Stimulated activated CD8-positive, alpha-beta memory T cell treated with anti-CD3 and anti-CD28 coated beads, Interleukin-7, amount 100 ng/mL, for 1 hour (primary cell): ENCODE results near the gene CLTCL1.
A peak's percentile ranks its signal among the peaks of the same experiment; 100 is the strongest.

Experiments
- DNase-seq, 2 donors: peaks; one replicate each; pipeline ENCODE4 v3.0.0-alpha.2; 2020; ENCODE audit warnings: low read depth in 2 of 2

Gene CLTCL1

DNA sequence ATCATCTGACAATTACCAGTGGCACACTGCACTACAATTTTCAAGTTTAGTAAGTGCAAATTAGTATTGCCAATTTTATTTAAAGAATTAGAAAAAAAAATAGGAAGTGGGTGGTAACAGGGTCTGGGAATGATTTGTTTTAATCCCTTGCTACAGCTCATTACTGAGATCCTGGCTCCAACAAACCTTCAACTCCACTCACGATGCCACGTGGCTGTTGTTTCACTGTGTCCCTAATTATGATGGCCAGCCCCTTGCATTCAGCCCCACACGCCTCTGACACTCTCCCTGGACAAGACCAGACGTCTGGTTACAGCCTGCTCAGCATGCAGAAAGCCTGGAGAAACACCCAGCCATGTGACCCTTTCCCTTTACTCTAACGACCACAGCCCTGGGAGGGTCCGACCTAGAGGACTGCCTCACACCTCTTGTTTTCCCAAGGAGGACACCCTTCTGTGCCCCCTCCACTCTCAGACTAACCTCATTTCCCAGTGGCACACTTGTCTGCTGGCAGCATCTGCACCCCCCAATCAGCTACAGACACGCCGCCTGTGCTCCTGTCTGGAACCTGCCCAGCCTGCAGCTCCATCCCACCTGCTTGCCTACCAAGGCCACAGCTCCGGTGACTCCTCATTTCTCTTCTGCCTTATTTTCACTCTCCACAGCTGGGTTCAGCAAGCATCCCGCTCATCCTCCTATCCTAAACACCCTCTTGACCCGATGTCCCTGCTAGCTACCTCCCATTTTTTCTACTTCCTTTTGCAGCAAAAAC, 94.5 kb downstream of the CLTCL1 start:
- no peak for DNase-seq

DNA sequence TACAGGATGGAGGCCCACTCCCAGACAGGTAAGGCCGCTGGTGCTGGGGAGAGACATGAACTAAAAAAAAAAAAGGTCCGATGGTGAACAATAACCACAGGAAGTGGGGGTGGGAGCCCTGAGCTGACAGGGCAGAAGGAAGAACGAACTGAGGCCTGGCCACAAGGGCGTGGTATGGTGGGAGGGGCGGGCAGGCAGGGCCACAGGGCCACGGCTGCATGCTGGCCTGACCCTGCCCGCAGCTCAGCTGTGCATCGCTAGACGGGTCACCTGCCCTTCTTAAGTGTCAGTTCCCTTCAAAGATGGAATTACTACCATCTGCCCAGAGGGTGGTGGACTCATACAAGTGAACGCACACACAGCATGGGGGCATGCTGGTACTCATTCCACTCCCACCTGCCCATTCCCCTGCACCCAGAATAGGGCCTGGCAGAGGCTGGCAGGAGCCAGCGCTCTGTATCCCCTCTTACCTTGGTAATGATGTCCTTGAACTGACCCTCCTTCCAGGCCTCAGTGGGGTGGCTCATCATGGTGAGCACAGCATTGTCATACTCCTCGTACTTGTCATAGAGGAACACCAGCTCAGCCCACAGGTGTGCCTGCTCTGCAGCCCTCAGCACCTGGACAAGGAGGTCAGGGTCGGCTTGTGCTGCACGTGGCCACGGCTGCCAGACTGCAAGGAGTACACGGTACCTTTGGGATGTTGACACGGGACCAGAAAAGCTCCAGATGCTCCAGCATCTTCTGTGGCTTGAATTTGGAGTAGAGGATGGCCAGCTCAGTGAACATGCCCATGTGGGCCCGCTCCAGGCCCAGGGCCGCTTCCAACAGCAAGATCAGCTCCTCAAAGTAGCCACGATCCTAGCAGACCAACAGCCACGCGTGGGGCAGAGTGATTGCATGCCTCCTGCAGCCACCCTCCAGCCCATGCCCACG, 95.5 kb downstream of the CLTCL1 start:
- no peak for DNase-seq

DNA sequence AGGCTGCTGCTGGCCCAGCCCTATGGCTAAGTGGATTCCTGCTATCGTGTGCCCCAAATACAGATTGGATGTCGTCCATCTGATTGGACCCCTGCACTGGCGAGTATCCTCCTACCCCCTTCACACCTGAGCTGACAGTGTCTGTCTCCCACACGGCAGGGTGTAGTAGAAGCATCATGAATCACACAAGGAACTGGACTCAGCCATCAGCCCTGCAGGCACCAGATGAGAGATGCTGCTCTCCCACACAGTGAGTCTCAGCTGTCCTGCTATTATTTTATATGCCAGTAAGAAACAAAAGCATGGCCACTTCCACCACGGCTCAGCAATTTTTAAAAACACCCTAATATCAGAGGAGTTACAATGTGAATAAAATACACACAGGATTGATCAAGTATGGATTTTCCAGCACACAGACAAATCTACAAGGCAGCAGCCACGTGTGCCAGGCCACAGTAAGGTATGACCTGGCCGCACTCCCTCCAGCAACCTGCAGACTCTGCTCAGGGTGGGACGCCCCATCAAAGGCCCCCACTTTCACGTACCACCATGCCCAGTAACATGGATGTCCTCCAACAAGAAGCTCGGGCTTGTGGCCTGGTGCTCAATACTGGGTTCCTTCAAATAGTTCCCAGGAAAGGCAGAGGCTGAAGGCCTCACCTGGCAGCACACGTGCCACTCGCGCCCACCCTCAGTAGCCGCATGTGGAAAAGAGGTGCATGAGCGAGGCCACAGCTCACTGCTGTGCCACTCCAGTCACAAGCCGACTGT, 96.6 kb downstream of the CLTCL1 start:
- DNase-seq: no peak

DNA sequence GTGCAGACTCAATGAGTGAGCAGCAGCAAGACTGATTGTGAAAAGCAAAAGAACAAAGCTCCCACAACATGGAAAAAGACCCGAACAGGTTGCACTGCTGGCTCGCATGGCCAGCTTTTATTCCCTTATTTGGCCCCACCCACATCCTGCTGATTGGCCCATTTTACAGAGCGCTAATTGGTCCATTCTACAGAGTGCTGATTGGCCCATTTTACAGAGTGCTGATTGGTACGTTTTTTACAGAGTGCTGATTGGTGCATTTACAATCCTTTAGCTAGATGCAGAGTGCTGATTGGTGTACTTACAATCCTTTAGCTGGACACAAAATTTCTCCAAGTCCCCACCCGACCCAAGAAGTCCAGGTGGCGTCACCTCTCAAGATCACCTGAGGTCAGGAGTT, 97.6 kb downstream of the CLTCL1 start:
- no peak for DNase-seq

DNA sequence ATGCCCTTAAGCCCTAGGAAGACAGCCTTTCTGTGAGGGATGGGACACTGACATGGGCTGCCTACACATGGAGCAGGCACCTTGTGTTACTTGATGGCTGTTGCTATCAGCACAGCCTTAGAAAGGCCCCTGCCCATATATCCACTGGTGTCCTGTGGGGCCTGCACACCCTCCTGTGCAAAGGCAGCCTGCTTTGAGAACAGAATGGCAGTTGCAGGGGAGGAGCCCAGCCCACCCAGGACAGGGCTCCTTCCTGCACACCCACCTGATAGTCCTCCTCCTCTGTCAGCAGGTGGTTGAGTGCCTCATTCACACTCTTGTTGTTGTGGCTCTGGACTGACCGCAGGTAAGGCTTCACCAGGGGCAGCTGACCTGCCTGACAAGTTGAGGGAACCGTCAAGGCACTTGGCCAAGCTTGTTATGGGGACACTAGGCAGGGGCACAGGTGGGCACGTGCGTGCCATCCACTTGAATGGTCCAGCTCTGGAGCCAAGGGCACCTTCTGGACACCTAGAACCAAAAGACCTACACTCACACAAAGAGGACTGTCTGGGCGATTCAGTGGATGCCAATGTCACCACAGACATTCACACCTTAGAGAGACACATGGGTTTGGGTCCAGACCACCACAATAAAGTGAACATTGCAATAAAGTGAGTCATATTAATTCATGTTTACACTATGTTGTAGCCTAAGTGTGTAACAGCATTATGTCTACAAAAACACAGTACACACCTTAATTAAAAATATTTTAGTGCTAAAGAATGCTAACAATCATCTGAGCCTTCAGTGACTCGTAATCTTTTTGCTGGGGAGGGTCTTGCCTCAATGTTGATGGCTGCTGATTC, 103.6 kb downstream of the CLTCL1 start:
- DNase-seq: no peak

DNA sequence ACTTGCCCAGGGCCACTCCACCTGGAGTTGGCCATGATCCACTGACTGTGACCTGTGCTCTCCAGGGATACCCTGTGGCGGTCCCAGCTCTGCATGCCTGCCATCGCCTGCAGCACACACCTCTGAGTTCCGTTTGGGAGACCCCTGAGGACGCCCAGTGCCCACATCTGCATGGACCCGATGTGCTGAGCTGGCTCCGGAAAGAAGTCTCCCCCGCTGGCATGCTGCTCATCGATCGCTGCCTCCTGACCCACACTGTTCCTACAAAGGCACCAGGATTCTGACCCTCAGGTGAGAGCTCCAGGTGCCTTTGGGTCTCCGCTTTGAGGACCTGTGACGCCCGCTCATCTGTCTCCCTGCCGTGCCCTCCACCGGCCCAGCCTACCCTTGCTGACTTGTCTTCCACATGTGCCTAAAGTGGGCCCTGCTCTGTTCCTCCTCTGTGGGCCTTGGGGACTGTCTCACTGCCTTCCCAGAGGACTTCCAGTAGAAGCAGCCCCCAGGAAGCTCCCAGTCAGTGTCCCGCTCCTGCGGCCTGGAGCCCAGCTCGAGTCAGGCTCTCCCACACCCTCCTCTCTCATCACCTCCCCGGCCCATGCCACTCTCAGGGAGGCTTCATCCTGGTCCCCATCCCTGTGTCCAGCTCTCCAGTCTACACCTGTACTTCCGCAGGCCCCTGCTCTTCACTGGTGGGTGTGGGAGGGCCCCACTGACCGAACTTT, 107.1 kb downstream of the CLTCL1 start:
- DNase-seq: no peak

DNA sequence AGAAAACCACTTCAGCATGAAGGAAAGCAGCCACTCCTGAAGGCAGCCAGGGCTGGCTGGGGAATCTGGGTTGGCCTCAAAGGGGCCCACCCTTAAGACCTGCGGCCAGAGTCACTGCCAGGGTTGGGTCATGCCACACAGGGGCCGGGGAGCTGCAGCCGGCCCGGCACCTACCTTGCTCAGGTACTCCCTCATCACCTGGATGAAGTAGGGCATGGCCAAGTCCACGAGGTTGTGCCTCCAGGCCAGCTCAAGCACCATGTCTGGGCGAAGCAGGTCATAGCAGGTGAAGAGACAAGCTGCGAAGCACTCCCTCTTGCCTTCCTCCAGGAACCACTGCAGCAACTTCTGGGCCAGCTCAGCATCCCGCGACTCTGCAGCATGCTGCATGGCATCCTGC, 108.3 kb downstream of the CLTCL1 start:
- DNase-seq: no peak

DNA sequence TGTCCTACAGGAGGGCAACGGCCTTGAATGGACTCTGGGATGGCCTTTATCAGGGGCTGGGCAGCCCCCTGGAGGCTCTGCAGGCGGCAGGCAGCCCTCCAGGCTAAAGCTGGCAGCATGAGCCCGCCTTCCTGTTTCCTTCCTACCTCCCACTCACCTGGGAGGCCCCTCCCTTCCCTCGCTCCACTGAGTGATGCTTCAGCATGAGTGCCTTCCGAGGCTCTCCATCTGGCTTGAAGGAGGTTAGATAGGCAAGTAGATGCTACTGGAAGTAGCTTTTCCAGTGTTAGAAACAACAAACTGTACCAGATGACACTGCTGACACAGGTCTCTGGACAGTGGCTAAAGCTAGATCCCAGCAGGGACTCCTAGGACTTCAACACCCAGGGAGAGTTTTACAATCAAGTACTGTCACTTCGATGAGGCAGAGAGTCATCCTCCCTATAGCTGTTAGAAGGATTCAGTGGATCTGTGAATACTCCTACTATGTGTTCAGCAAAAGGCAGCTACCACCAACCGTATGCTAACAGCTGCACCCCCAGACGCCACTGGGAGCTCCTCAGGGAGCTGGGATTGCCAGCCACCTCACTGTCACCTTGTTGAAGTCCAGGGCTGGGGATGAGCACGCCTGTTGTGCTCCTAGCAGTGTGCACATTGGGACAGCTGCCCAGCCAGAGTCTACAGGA, 108.9 kb downstream of the CLTCL1 start:
- no peak for DNase-seq

DNA sequence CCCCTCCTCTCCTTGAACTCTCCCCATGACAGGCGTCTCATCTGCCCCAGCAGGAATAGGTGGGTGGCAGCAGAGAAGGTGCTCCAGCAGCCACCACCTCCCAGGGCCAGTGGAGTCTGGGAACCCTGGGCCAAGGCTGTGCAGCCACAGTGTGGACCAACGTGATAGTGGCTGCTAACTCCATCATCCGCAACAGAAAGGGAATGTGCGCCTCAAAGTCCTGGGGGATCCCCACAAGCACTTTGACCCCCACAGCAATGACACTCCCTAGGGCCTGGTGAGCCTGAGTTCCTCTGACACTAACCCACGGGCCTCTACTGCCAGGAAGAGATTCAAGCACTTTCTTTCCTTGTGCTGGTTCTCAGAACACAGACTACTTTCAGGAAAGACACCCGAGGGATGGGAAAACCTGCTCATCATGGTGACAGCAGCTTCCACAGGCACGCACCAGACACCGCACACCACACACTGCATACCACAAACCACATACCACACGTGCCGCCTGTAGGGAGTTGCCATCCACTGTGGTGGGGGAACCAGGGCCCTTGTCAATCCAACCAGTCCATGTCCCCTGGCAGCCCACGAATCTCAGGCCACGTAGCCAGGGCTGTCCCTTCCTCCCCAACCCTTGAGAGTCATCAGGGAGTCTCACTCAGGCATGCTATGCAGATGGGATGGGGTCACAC, 109.6 kb downstream of the CLTCL1 start:
- no peak for DNase-seq

DNA sequence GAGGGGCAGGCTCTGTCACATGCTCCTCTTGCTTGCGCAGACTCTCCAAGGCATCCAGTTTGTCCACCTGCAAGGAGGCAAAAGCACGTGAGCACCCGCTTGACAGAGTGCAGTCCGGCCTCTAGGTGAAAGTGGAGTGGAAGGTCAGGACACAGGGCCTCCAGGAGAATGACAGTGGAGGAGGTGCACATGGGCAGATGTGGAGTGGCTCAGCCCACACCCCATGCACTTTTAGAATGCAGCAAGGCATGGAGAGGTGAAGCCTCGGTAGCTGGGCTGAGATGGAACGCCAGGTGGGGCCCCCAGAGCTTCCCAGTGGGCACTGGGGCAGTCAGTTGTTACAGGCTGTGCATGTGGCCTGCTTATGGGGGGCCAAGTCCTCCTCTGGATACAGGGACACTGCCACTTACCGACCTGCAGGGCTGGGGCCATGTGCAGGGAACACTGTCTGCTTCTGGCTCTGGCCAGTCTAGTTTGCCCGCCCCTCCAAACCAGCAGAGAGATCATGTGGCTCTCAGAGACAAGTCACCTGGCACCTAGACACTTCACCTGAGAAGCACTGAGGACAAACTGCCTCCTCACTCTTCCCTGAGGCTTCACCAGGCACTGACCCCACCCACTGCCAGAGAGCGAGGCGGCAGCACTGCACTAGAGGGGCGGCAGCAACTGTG, 110.6 kb downstream of the CLTCL1 start:
- DNase-seq: no peak

DNA sequence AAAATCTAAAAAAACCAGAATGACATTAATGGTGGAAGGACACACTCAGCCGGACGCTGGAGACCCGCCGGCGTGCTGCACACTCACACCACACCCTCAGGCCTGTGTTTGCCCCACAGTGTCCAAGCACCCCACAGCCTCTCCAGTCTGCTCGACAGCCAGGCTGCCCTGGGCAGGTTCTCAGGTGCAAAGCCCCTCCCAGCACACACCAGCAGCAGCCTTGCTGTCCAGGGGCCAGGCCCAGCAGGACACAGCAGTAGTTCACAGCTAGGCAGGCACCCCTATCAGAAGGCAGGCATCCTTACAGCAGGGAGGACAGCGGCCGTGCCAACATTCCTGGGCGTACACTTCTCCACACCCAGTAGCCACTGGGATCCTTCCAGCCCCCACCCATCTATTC, 111.3 kb downstream of the CLTCL1 start:
- DNase-seq: no peak

DNA sequence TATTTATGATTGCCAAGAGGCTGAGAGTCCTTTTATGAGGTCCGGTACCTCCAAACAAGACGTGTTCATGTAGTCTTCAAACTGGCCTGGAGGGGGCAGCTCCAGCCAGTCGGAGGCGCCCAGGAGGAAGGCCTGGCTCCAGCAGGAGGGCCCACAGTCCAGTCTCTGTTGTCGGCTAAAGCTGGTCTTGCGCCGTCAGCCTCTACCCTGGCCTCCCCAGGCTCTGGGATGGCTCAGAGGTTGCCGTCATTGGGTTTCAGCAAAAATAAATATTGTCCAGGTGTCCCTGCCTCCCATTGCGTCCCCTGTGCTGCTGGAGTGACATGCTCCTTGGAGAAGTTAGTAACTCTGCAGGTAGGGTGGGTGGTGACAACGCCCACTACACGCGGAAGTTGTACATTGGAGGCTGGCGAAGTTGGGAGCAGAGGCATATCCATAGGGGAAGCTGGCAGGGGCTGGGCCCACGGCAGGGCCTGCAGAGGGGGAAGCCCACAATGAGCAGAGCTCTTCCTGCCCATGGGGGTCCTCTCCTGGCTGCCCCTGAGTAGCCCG, 111.9 kb downstream of the CLTCL1 start:
- no peak for DNase-seq

DNA sequence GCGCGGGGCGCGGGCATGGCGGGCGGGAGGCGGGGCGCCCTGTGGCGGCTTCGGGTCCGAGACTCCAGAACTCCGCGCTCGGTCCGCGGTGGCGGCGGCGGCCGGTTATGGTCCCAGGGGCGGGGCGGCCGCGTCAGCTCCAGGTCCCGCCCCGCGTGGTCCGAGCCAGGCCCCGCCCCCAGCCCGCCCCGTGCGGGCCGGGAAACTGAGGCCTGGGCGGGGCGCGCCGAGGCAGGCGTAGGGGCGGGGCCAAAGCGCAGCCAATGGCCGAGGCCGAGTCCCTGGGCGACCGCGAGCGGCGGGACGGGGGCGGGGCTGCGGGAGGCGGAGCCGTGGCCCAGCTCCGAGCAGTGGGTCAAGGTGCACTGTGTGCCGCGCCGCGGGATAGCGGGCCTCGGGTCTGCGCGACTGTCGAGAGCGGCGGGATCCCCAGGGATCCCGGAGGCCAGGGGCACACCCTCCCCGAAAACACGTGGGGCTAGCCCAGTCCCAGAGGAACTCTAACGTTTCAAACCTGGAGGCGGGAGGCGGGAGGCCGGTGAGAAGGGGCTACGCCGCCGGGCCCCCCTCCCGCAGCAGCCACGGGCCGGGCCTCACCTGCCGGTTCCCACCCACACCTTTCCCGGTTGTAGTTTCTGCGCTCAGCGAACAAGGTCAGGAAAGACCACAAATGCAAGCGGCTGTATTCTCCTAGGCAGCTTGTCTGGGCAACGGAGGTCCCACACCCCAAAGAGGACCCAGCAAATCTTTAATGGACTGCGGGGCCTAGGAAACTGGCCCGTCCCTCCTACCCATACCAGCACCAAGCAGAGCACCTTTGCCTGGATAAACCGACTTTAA, 112.6 kb downstream of the CLTCL1 start, which contains the start of gene SLC25A1:
Gene SLC25A1 (minus strand): TSS at position 80 of the 840 bp plus-strand sequence. CDS start 63 bp downstream, at position 17.
- peak; percentile 51 to 59 for DNase-seq

DNA sequence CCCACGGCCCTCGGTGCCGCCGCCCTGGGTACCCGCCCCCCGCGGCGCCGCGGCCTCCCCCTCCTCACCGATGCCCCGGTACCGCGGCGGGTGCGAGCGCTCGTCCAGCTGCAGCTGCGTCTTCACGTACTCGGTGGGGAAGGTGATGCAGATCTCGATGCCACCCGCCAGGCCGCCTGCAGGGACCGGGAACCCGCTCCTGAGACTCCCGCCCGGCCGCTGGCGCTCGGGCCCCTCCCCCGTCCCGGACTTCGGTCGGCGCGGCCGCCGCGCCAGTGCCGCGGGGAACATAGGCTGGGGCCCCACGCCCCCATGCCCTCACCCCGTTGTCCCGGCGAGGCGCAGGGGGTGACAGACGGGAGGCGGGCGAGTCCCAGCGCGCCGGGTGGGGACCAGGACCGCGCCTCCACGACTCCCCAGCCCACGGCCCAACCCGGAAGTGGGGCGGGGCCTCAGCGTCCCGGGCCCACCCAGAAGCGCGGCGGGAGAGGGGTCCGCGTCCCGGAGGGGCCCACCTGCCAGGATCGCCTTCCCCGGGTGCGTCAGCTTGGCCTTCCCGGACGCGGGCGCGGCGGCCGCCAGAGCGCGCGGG, 113.4 kb downstream of the CLTCL1 start:
- no peak for DNase-seq

DNA sequence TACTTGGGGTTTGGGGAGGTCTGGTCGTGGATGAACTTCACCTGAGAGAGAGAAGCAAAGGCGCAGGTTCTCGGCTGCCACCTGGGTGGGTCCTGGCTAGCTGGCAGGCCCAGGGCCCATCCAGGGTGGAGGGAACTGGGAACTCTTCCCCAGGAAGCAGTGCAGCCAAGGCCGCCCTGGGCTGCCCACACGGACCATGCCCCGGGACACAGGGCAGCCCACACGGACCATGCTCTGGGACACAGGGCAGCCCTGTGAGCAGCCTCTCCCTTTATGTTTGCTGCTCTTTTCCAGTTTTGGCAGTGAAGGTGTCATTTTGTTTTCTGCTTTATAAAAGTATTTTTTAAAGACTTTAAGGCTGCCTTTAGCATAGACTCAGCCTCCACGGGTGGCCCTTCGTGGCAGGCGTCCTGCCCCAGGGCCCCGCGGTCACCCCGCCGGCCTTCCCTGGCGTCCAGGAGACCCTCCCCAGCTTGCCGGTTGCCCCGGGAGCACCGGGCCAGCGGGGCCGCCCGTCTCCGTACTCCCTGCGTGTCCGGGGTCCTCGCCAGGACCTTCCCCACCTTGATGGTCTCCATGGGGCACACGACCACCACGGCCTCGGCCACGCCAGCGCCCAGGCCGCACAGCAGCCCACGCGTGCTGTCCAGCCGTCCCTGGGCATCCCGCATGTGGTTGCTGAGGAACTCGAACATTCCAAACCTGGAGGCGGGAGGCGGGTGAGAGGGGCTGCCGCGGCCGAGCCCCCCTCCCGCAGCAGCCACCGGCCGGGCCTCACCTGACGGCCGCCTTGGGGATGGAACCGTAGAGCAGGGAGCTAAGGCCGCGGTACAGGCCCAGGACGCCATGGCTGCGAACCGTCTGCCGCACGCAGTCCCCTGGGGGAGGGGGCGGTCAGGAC, 114.1 kb downstream of the CLTCL1 start:
- DNase-seq: no peak

DNA sequence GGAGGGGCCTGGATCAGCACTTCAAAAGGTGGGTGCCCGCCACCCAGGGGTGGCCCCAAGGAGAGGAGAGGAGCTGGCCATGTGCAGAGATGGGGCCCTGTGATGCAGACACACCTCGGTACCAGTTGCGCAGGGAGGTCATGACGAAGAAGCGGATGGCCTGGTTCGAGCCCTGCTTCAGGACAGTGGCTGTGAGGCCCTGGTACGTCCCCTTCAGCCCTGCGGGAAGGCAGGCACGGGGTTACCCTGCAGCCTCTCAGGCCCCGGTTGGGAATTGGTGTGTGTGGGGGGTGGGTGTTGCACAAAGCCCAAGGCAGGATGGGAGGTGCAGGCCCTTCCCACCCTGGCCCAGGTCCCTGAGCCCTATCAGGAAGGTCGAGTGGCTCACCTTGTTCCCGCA, 114.8 kb downstream of the CLTCL1 start:
- no peak for DNase-seq
